HEK293 (cell line): ENCODE results near the gene TGFBI.

Source experiments
- CTCF ChIA-PET: fragments of 350-600 bp; formaldehyde crosslinking; extraction: SDS; loops from one replicate; lab custom pipeline; 2021; ENCODE audit warnings: antibody characterized with exemption; lab: Yijun Ruan, JAX
- POLR2A ChIA-PET: fragments of 300-600 bp; formaldehyde crosslinking; extraction: SDS; loops from one replicate; lab custom pipeline; 2020; ENCODE audit warnings: antibody characterized with exemption, inconsistent platforms; lab: Yijun Ruan, JAX
- H3K27ac ChIP-seq: fragments of 200-500 bp; sonication (Bioruptor generic); 2 replicates; pipeline ENCODE4 v1.5.1; 2014; ENCODE audit warnings: low read depth, low read length, control low read depth, inconsistent platforms; ENCODE audit errors: extremely low read depth
- H3K36me3 ChIP-seq, 2 experiments: fragments of 200-500 bp in 1 of 2; sonication (Bioruptor generic) in 1 of 2; 1 replicate in 1 of 2; 2 replicates in 1 of 2; pipeline ENCODE4 v1.5.1; 2014 to 2017; ENCODE audit warnings: inconsistent platforms in 2 of 2, low read length in 2 of 2; ENCODE audit not compliant: control insufficient read depth in 2 of 2, insufficient read depth in 1 of 2
- H3K4me1 ChIP-seq: fragments of 200-500 bp; sonication (Bioruptor generic); 2 replicates; pipeline ENCODE4 v1.5.1; 2014; ENCODE audit warnings: mild to moderate bottlenecking, low read length, inconsistent platforms; ENCODE audit not compliant: control insufficient read depth, insufficient read depth
- H3K4me3 ChIP-seq: 2 replicates; pipeline ENCODE4 v1.5.1; 2011; ENCODE audit warnings: low read depth, mild to moderate bottlenecking, control low read depth, low read length, moderate library complexity
- H3K9me3 ChIP-seq: fragments of 200-500 bp; sonication (Bioruptor generic); 2 replicates; pipeline ENCODE4 v1.5.1; 2014; ENCODE audit warnings: low read depth, low read length, inconsistent platforms; ENCODE audit not compliant: control insufficient read depth, insufficient read depth
- BCL11A ChIP-seq: fragments of 450-650 bp; formaldehyde crosslinking; IDR thresholded peaks from 2 replicates; pipeline ENCODE4 v1.5.1; 2016; ENCODE audit warnings: low read depth, missing biosample characterization, missing genetic modification characterization
- EGR2 ChIP-seq: fragments of 450-650 bp; formaldehyde crosslinking; IDR thresholded peaks from 2 replicates; pipeline ENCODE4 v1.5.1; 2016; ENCODE audit warnings: low read depth, missing biosample characterization, missing genetic modification characterization
- KLF10 ChIP-seq: fragments of 450-650 bp; IDR thresholded peaks from 2 replicates; pipeline ENCODE4 v1.5.1; 2018; ENCODE audit warnings: missing biosample characterization, mild to moderate bottlenecking, missing genetic modification characterization
- RBAK ChIP-seq: fragments of 450-650 bp; formaldehyde crosslinking; IDR thresholded peaks from 2 replicates; pipeline ENCODE4 v1.5.1; 2016; ENCODE audit warnings: missing biosample characterization, missing genetic modification characterization
- SALL2 ChIP-seq: fragments of 450-650 bp; formaldehyde crosslinking; IDR thresholded peaks from 2 replicates; pipeline ENCODE4 v1.5.0; 2017; ENCODE audit warnings: missing biosample characterization, mild to moderate bottlenecking, missing genetic modification characterization, borderline replicate concordance
- SCRT1 ChIP-seq: fragments of 450-650 bp; formaldehyde crosslinking; IDR thresholded peaks from 2 replicates; pipeline ENCODE4 v1.5.1; 2016; ENCODE audit warnings: missing biosample characterization, missing genetic modification characterization, borderline replicate concordance
- SP2 ChIP-seq: fragments of 450-650 bp; formaldehyde crosslinking; IDR thresholded peaks from 2 replicates; pipeline ENCODE4 v1.5.1; 2016; ENCODE audit warnings: missing biosample characterization, missing genetic modification characterization
- ZBTB20 ChIP-seq: fragments of 450-650 bp; formaldehyde crosslinking; IDR thresholded peaks from 2 replicates; pipeline ENCODE4 v1.5.1; 2016; ENCODE audit warnings: missing biosample characterization, missing genetic modification characterization
- ZBTB26 ChIP-seq: fragments of 450-650 bp; formaldehyde crosslinking; optimal IDR thresholded peaks from 2 replicates; pipeline ENCODE3; 2016; ENCODE audit warnings: missing biosample characterization, mild to moderate bottlenecking, missing genetic modification characterization
- ZNF174 ChIP-seq: fragments of 450-650 bp; formaldehyde crosslinking; IDR thresholded peaks from 2 replicates; pipeline ENCODE4 v1.5.0; 2017; ENCODE audit warnings: missing biosample characterization, mild to moderate bottlenecking, missing genetic modification characterization
- ZNF211 ChIP-seq: fragments of 450-650 bp; formaldehyde crosslinking; IDR thresholded peaks from 2 replicates; pipeline ENCODE4 v1.5.1; 2016; ENCODE audit warnings: low read depth, missing biosample characterization, missing genetic modification characterization
- ZNF341 ChIP-seq: fragments of 450-650 bp; formaldehyde crosslinking; IDR thresholded peaks from 2 replicates; pipeline ENCODE4; 2016; ENCODE audit warnings: low read depth, missing biosample characterization, missing genetic modification characterization
- ZNF350 ChIP-seq: fragments of 450-650 bp; formaldehyde crosslinking; IDR thresholded peaks from 2 replicates; pipeline ENCODE4 v1.5.0; 2017; ENCODE audit warnings: missing biosample characterization, mild to moderate bottlenecking, missing genetic modification characterization
- ZNF416 ChIP-seq: fragments of 450-650 bp; formaldehyde crosslinking; IDR thresholded peaks from 2 replicates; pipeline ENCODE4 v1.5.1; 2016; ENCODE audit warnings: missing biosample characterization, missing genetic modification characterization
- ZNF449 ChIP-seq: fragments of 450-650 bp; formaldehyde crosslinking; IDR thresholded peaks from 2 replicates; pipeline ENCODE4 v1.5.1; 2017; ENCODE audit warnings: missing biosample characterization, mild to moderate bottlenecking, missing genetic modification characterization, moderate library complexity
- ZNF518A ChIP-seq: fragments of 450-650 bp; formaldehyde crosslinking; conservative IDR thresholded peaks from 2 replicates; pipeline ENCODE4 v1.5.1; 2016; ENCODE audit warnings: low read depth, missing biosample characterization, missing genetic modification characterization
- ZNF555 ChIP-seq: fragments of 450-650 bp; formaldehyde crosslinking; conservative IDR thresholded peaks from 2 replicates; pipeline ENCODE4 v1.5.1; 2017; ENCODE audit warnings: missing biosample characterization, mild to moderate bottlenecking, missing genetic modification characterization, inconsistent platforms
- ZNF626 ChIP-seq: fragments of 450-650 bp; sonication (Bioruptor Pico); formaldehyde crosslinking; IDR thresholded peaks from 2 replicates; pipeline ENCODE4 v1.5.1; 2018; ENCODE audit warnings: missing biosample characterization, missing genetic modification characterization, inconsistent platforms
- ZNF664 ChIP-seq: fragments of 450-650 bp; formaldehyde crosslinking; IDR thresholded peaks from 2 replicates; pipeline ENCODE4 v1.5.1; 2016; ENCODE audit warnings: missing biosample characterization, missing genetic modification characterization
- ZNF792 ChIP-seq: fragments of 450-650 bp; formaldehyde crosslinking; IDR thresholded peaks from 2 replicates; pipeline ENCODE4 v1.5.1; 2016; ENCODE audit warnings: missing biosample characterization, missing genetic modification characterization

Gene TGFBI

GRCh38 chr5:136073714-136074529 lies 45.1 kb downstream of the TGFBI start (continued):
- no peak for TF ChIP-seq ZNF518A (tag by site-specific recombination)
- no peak for TF ChIP-seq ZBTB26
- no peak for TF ChIP-seq SP2 (tag by site-specific recombination)
- TF ChIP-seq RBAK (tag by site-specific recombination) = no peak
- no peak for TF ChIP-seq ZNF174 (tag by site-specific recombination)
- no peak for TF ChIP-seq EGR2 (tag by site-specific recombination)
- TF ChIP-seq ZNF626 (tag by site-specific recombination) = no peak
- TF ChIP-seq ZNF664 (tag by site-specific recombination) = no peak
- TF ChIP-seq ZBTB20 (tag by site-specific recombination) = no peak
- no peak for TF ChIP-seq ZNF416
- no peak for TF ChIP-seq ZNF350
- no peak for TF ChIP-seq SALL2 (tag by site-specific recombination)
- no peak for TF ChIP-seq KLF10 (tag by site-specific recombination)
- no peak for TF ChIP-seq ZNF211 (tag by site-specific recombination)
- TF ChIP-seq SCRT1 (tag by site-specific recombination) = no peak
- no peak for TF ChIP-seq ZNF792 (tag by site-specific recombination)

GRCh38 chr5:136075466-136075891 lies 46.7 kb downstream of the TGFBI start:
- TF ChIP-seq ZNF555 (tag by site-specific recombination) = no peak
- TF ChIP-seq ZNF449 (tag by site-specific recombination) = no peak
- 0 out of 2 replicates have a peak, but pooled peaks have one; percentile 29 for TF ChIP-seq ZNF341 (tag by site-specific recombination)
- no peak for TF ChIP-seq BCL11A (tag by site-specific recombination)
- Histone ChIP-seq H3K27ac (no peak overlapping the region), H3K4me1 (no peaks in the 10 kb centered on the region), H3K9me3 (no peaks in the 10 kb centered on the region), H3K4me3 (no peak overlapping the region), H3K36me3 (no peaks in the 10 kb centered on the region)
- CTCF ChIA-PET = interaction anchor here (0.6 to 1.6 kb wide), 3 partner anchors 12 to 137 kb away, joined by 3 to 7 read pairs (median 4); no protein-coding TSS in a partner anchor
- POLR2A ChIA-PET = no interaction called here
